ENCODE measurements around the gene ANK3.

DNA sequence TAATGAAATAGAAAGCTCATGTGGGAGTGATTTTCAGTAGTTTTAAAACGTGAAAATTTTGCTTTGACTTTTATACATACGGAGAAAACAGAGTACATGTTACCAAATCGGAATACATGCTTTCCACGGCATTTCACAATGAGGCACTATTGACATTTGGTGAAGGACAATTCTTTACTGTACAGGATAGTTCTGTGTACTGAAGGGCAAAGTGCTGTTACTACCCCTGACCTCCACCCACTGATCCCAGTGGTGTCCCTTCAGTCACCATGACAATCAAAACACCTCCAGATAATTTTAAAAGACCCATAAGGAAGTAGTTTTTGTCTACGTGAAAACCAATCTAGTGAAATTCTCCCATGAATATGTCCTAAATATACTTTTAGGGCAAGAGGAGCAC is 33.1 kb upstream of the ANK3 start:
- TF ChIP-seq, protein P1, sequence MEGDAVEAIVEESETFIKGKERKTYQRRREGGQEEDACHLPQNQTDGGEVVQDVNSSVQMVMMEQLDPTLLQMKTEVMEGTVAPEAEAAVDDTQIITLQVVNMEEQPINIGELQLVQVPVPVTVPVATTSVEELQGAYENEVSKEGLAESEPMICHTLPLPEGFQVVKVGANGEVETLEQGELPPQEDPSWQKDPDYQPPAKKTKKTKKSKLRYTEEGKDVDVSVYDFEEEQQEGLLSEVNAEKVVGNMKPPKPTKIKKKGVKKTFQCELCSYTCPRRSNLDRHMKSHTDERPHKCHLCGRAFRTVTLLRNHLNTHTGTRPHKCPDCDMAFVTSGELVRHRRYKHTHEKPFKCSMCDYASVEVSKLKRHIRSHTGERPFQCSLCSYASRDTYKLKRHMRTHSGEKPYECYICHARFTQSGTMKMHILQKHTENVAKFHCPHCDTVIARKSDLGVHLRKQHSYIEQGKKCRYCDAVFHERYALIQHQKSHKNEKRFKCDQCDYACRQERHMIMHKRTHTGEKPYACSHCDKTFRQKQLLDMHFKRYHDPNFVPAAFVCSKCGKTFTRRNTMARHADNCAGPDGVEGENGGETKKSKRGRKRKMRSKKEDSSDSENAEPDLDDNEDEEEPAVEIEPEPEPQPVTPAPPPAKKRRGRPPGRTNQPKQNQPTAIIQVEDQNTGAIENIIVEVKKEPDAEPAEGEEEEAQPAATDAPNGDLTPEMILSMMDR (optimal IDR thresholded peaks at IDR 0.05 in 1 of 3, IDR thresholded peaks at IDR 0.05 in 1 of 3, conservative IDR thresholded peaks at IDR 0.05 in 1 of 3; ENCODE audit: extremely low read depth in 1 of 3, insufficient read depth in 2 of 3, low read length in 3 of 3) = no peak
- TF ChIP-seq EZH2 (IDR thresholded peaks at IDR 0.05; ENCODE audit: low read length) = no peak

Data from keratinocyte (primary cell).